ENCODE results near the gene CCDC174. TPM values are rescaled to one million over a fixed set of nuclear protein-coding genes. Genes with fewer than 3 reads are reported as not detected.

Gene CCDC174
- total RNA-seq, 1 donor from 2014 or later = 11.7 TPM

DNA sequence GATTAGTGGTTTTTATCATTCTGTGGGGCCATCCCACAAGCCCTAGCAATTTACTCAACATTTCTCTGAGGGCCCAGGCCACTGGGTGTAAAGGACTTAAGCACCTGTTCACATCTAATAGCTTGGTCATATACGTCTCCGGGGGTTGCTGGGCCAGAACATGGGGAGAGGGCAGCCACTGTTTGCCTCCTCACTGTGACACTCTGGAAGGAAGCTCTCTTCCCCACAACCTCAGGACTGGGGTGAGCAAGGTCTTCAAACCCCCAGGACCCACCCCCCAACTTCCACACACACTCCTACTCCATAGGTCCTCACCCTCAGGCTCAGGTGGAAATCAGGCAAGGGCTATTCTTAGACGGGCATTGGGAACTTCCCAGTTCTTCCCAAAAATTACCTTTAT lies 52.2 kb downstream of the CCDC174 start:
- DNase-seq = no peak

DNA sequence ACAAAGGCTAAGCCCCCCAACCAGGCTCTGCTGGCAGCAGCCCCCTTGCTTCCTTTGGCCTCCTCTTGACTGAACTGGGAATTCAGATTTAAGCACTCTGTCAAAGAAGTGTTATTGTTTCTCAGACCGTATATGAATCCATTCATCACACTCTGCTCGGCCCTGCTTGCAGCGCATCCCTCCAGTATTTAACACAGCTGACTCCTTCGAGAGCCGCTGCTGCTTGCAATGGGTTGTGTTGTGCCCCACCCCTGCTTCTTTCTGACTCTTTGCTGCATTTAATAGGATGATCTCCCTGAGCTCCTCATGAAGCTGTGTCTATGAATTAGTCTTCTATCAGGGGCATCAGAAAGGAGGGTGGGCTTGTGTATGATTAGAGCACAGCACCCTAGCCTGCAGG lies 54.5 kb downstream of the CCDC174 start:
- no peak for DNase-seq

DNA sequence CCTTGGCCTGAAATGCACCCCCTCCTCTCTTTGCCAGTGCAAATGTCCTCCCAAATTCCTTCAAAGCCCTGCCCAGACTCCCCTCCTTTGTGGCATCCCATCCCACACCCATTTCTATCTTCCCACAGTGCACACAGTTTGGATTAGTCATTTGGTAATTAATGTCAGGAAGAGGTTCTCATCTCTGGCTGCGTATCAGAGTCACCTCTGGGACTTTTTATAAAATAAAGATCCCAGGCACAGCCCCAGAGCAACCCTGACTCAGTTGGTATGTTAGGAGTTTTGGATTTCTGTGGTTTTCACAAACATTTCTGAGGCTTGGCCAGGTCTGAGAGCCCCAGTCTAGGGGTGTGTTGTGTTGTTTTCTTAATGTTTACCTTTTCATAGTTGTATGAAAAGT lies 65.0 kb downstream of the CCDC174 start:
- DNase-seq = no peak

DNA sequence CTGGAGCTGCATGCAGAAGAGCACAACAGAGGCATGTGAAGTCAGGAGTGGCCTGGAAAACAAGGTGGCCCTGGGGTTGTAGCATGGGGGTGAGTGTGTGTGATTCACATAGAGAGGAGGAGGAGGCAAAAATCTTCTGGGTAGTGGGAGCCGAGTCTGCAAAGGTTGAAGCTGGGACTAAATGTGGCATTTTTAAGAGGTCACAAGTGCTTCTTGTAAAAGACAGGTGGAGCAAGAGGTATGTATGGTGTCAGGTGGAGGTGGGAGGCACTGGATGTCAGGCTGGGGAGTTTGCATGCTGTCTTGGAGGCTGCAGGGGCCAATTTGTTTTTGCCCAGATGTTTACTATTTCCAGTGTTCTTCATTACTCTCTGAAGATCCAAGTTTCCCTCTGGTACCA lies 65.7 kb downstream of the CCDC174 start:
- no peak for DNase-seq

DNA sequence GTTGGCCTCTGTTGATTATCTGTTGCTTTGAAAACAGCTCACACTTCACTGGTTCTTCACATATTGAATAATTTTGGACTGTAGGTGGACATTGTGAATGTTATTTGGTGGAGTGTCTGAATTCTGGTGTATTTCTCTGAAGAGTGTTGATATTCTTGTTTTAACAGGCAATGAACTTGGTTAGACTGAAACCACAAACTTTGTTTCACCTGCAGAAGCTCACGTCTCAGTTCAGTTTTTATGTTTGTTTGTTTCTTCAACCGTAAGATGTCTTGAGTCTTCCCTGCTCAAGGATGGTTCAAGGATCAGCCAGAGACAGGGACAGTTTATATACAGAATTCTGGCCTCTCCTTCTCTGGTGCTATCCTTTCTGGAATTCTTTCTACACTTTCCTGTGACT lies 67.0 kb downstream of the CCDC174 start:
- DNase-seq = no peak

DNA sequence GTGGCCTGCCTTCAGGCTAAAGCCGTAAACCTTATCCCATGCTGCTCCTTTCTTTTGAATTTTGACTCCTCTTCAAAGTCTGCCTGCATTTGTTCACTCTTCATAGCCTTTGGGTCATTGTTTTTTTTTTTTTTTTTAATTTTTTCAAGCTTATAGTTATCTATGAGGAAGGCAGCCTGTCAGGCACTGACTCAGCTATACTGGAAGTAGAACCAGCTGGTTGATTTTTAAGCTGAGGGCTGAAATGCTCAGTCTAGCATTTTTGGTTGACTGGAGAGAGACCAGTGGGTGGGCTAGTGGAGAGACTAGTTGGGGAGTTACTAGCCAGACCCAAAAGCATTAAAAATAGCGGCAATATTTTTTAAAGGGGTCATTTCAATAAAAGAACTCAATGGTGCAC lies 67.4 kb downstream of the CCDC174 start:
- DNase-seq = no peak

DNA sequence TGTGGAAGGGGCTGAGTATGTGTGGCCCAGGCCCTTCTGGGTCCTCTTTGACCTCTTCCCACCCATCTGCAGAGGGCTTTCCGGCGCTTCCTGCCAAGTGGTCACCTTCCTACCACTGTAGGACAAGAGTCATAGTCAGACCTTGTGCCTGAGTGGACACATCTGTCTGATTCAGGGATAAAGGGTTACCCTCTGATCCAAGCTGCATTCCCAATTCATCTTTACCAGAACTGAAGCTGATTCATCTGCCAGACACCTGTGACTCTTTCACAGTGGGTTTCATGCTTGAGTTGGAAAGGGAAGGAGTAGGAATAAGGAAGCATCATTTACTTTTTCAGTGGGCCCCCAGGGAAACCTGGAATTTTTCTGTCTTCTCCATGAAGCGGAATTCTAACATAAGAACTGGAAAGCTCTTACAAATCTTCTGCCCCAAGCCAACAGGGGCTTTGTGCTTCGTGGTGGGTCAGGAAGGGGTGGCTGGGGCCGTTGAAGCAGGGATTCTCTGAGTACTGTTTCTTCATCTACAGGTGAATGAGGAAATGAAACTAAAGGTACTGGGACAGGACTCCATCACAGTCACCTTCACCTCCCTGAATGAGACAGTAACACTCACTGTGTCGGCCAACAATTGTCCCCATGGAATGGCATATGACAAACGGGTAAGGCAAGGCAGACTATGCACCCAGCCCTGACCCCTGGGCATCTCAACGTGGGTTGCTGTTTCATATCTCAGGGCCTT lies 69.7 kb downstream of the CCDC174 start:
- DNase-seq = no peak

Other genes with a start within 250 kb of the CCDC174 start
- gene SLC6A6, start 249.2 kb upstream of the CCDC174 start, total RNA-seq = 24.8 TPM
- 9.7 TPM for gene GRIP2, start 111.4 kb upstream of the CCDC174 start, total RNA-seq
- 0.16 TPM for gene C3orf20, start 23.4 kb downstream of the CCDC174 start, total RNA-seq
- gene FGD5, start 167.2 kb downstream of the CCDC174 start, total RNA-seq = 2.7 TPM